GM18858 (cell line): ENCODE measurements around the gene GOLGA3.
A peak's percentile ranks its signal among the peaks of the same experiment; 100 is the strongest.
"Not testable (repeated sequence)": the region's sequence is repeated elsewhere in the genome, so short reads cannot be mapped to it uniquely, and the experiment has no call there.

ENCODE experiments used
- ATAC-seq: cut with Tn5 transposase; IDR thresholded peaks from one replicate; pipeline ENCODE4 v1.9.1; 2021; ENCODE audit not compliant: unreplicated experiment

The GOLGA3 gene

DNA sequence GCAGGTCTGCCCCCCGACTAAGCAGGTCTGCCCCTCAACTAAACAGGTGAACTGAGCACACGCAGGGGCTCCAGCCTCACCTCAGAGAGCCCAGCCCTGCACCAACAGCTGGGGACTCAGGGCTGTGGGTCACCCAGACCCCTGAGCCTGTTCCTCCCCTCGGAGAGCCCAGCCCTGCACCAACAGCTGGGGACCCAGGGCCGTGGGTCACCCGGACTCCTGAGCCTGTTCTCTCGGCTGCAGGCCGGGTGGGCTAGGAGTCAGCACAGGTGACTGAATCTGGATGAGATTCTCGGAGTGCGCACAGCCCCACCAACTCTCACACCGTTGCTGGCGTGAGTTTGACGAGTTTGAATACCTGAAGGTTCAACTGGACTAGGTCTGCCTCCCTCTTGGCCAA, 46.7 kb downstream of the GOLGA3 start:
- no peak for ATAC-seq

- no peak for ATAC-seq
Measured at GRCh38 chr12:132779781-132780353, 48.8 kb downstream of the GOLGA3 start.

GRCh38 chr12:132777614-132778013, 51.1 kb downstream of the GOLGA3 start:
- ATAC-seq, result no peak

DNA sequence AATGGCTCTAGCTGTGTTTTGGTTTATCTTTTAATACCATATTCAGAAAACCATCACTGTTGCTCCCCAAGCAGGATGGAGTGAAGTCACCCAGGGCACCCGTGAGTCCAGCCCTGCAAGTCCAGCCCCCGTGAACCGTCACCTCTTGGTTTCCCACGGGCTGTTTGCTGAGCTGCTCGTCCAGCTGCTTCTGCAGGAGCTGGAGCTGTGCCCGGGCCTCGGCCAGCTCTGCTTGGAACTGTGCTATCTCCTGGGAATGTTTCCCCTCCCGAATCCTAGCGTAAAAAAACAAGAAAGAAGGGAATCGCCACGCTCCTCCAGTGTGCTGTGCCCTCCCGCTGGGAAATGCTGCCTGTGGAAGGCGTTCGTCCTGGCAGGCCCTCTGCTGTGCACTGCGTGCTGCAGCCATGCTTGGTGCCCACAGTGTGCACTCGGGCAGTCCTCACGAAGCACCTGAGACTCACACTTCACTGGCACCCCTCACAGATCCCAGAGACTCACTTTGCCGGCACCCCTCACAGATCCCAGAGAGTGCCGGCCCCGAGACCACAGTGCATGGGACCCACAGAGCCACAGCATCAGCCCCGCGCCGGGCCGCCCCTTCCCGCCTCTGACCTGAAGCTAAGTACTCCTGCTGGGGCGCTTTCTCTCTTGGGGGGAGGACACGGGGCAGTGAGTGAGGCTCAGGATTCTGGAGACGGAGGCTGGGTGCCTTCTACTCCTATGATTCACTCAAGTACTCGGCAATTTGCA, 51.7 kb downstream of the GOLGA3 start:
- ATAC-seq, result no peak

GRCh38 chr12:132776230-132776625, 52.4 kb downstream of the GOLGA3 start:
- not testable (repeated sequence) for ATAC-seq

- no peak for ATAC-seq
Measured at GRCh38 chr12:132775502-132776229, 53.0 kb downstream of the GOLGA3 start.

DNA sequence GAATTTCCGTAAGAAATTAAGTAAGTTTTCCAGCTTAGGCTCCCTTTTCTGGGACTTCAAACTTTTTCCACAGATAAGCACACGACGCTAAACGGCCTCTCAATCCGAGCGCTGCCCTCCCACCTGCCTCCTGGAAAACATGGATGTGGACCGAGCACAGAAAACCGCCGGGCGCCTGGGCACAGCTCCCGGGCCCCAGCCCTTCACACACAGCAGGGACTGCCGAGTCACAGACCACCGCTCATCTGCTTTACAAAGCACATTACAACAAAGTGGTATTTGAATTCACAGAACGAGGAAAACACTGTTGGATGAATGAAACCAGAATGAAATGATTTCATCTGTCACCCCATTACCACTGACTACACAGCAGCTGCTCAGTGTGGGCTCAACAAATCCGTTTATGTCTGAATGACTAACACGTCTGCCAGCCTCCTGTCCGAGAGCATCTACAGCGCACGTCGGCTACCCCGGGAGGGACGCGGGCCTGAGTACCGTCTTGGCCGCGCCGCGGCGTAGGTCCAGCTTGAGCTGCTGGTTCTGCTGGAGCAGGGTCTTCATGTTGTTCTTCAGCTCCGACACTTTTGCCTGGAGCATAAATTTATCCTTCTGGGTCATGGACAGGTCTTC, 53.9 kb downstream of the GOLGA3 start:
- no peak for ATAC-seq

DNA sequence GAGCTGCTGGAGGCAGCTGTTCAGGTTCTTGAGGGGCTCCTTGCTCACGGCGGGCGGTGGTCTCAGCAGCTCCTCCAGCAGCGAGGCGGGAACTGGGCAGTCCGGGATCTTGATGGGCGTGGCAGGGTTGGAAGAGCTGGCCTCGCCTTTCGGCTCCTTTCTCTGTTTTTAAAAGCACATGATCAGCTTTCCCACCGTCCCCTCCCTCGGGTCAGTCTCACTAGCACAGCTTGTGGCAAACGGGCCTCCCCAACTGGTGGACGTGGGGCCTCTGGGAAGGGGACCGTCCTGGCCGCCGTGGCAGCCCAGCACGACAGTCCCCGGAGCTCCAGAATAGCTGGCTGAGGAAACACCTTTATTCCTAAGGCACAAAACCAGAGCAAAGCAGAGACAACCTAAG, 54.5 kb downstream of the GOLGA3 start:
- ATAC-seq, result no peak

GRCh38 chr12:132773077-132773955, 55.4 kb downstream of the GOLGA3 start:
- ATAC-seq, result no peak

DNA sequence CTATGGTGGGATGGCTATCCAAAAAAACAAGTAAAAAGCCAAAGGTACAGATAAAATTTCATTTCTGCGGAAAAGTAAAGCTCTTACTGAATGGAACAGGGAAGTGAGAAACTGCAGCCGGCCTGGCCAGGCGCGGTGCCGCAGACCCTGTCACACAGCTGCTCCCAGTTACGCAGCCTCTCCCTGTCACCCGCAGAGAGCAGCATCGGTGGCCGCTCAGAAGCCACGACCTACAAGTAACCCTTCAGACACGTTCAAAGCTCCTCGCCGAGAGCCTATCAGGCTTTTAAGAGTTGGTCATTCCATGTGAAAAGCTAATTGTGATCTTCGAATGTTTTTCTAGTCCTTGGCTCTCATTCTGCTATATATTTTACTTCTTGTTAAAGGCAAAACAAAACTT, 56.1 kb downstream of the GOLGA3 start:
- ATAC-seq, result no peak

- ATAC-seq, result no peak
Measured at GRCh38 chr12:132771126-132771838, 57.4 kb downstream of the GOLGA3 start.

DNA sequence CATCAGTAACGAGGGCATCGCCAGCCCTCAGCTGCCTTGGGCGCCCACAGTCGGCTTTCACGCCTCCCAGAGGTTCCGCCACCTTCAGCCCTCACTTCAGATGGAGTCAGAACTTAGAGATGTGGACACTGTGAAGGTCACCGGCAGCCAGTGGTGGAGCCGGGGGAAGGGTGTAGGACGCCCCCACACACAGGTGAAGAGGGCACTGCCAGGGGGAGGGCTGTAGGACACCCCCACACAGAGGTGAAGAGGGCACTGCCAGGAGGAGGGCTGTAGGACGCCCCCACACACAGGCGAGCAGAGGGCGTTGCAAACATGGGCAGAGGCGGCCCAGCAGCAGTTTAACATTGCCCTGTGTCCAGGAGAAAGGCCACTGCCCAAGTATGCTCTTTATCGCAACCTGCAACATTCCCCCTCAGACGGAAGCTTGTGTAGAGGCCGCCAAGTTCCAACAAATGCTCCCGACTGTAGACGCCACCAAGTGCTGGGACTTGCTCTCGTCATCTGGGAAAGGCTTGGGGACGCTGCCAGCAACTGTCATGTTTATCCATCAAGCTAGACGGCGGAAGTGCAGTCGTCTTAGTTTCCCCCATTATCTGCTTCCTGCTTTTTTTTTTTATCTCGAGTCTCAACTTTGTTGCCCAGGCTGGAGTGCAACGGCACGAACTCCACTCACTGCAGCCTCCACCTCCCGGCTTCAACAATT, 62.1 kb downstream of the GOLGA3 start:
- no peak for ATAC-seq

DNA sequence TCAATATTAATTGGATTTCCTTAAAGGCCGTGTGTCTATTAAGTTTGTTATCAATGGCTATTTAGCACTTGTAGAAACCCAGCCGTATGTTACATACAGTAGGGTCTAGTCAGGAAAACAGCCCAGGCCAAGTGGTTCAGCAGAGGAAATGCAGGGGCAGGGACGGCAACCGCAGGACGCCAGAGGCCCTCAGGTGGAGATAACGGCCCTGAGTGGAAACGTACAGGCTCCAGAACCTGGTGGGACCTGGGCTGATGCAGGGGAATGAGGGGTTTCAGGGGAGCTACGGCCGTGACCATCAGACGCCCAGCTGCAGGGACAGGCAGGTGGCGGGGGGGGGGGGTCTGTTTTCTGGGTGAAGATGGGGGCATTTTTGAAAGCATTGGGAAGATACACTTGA, 63.3 kb downstream of the GOLGA3 start:
- no peak for ATAC-seq

- ATAC-seq, result no peak
Measured at GRCh38 chr12:132764231-132764630, 64.4 kb downstream of the GOLGA3 start.

GRCh38 chr12:132761921-132762583, 66.6 kb downstream of the GOLGA3 start:
- peak; percentile 60 for ATAC-seq

DNA sequence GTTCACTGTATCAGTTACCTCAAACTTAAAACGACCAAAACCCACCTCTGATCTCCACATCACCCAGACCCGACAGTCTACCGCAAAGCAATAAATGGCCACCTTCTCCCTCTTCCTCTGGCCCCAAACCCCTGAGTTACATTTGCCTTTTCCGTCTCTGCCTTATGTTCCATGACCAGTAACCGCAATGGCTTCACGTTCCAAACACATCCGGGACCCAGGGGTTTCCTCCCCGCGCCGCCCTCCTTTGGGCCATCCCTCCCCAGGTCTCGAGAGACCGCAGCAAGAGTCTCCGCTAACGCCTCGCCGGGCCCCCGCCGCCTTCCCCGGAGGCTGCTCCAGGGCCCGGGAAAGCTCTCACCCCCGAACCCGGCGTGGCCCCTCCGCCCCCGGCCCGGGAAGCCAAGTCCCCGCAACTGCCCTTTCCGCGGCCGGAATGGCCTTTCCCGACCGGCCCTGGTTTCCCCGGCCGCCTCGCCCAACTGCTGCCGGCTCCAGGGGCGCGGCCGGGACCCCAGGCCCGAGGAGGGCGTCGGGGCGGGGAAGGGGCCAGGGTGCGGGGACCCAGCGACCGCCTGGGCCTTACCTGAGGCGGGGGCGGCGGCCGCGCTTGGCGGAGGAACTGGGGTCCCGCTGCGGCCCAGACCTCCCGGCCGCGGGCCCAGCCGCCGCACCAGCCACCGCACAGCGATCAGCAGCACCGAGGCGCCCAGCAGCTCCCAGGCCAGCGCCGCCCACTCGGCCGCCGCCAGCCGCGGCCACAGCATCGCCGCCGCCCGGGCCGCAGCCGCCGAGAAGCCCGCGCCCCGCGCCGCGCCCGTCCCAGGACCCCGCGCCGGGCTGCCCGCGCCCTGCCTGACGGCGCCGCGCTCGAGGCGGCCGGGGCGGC, 67.4 kb downstream of the GOLGA3 start, which contains the start of gene ANKLE2:
Gene ANKLE2, minus strand, starts transcription at position 801 of the 889 bp plus-strand sequence. Its CDS starts 34 bp downstream, at position 767.
- peak; percentile 19 for ATAC-seq

DNA sequence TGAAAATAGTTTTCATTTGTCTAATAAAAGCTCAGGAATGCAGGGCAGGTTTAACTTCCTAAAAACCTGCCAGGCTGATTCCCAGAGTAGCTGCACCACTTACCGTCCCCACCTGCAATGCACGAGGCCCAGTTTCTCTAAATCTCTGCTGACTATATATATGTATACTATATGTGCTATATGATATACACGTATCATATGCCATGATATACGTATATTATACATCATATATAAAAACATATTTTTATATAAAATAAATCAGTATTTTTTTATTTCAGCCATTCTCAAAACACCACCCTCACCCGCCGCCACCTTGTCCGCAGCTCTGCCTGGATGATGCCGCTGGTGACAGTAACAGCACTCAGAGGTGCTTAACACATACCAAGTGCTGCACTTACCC, 69.3 kb downstream of the GOLGA3 start:
- no peak for ATAC-seq

DNA sequence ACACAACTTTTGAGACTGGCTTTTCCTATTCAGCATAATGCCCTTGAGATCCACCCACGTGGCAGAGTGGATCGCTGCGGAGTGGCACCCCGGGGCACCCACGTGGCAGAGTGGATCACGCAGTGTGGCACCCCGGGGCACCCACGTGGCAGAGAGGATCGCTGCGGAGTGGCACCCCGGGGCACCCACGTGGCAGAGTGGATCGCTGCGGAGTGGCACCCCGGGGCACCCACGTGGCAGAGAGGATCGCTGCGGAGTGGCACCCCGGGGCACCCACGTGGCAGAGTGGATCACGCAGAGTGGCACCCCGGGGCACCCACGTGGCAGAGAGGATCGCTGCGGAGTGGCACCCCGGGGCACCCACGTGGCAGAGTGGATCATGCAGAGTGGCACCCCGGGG, 69.8 kb downstream of the GOLGA3 start:
- ATAC-seq, result not testable (repeated sequence)
